Ishikawa (cell line): ENCODE measurements around the gene NKX2-1.

ENCODE experiments used
- CEBPB ChIP-seq: IDR thresholded peaks from 2 replicates; pipeline ENCODE4 v1.6.1; 2012
- CREB1 ChIP-seq: IDR thresholded peaks from 2 replicates; pipeline ENCODE4 v1.6.1; 2012; ENCODE audit warnings: low read depth
- EGR1 ChIP-seq: IDR thresholded peaks from 2 replicates; pipeline ENCODE4 v1.6.1; 2012
- EP300 ChIP-seq: IDR thresholded peaks from 2 replicates; pipeline ENCODE4 v1.6.1; 2012; ENCODE audit warnings: borderline replicate concordance
- FOXM1 ChIP-seq: IDR thresholded peaks from 2 replicates; pipeline ENCODE4 v1.6.1; 2012; ENCODE audit warnings: low read depth, borderline replicate concordance
- NFIC ChIP-seq: IDR thresholded peaks from 2 replicates; pipeline ENCODE4 v1.6.1; 2012
- RAD21 ChIP-seq: IDR thresholded peaks from 2 replicates; pipeline ENCODE4 v1.6.1; 2012; ENCODE audit warnings: low read depth
- TAF1 ChIP-seq: IDR thresholded peaks from 2 replicates; pipeline ENCODE4 v1.6.1; 2012; ENCODE audit warnings: low read depth, mild to moderate bottlenecking
- TCF12 ChIP-seq: IDR thresholded peaks from 2 replicates; pipeline ENCODE4 v1.6.1; 2012; ENCODE audit warnings: low read depth
- TEAD4 ChIP-seq: IDR thresholded peaks from 2 replicates; pipeline ENCODE4 v1.6.1; 2012
- YY1 ChIP-seq: IDR thresholded peaks from 2 replicates; pipeline ENCODE4 v1.6.1; 2012; ENCODE audit warnings: low read depth
- ZBTB7A ChIP-seq: IDR thresholded peaks from 2 replicates; pipeline ENCODE4 v1.6.1; 2012; ENCODE audit warnings: low read depth
- TF ChIP-seq, protein P1 (sequence below): IDR thresholded peaks from 2 replicates; pipeline ENCODE4 v1.6.1; 2012
- TF ChIP-seq, protein P2 (sequence below): IDR thresholded peaks from 2 replicates; pipeline ENCODE4 v1.6.1; 2012
- TF ChIP-seq, protein P3 (sequence below): IDR thresholded peaks from 2 replicates; pipeline ENCODE4 v1.6.1; 2012; ENCODE audit warnings: low read depth, mild to moderate bottlenecking

Gene NKX2-1

DNA sequence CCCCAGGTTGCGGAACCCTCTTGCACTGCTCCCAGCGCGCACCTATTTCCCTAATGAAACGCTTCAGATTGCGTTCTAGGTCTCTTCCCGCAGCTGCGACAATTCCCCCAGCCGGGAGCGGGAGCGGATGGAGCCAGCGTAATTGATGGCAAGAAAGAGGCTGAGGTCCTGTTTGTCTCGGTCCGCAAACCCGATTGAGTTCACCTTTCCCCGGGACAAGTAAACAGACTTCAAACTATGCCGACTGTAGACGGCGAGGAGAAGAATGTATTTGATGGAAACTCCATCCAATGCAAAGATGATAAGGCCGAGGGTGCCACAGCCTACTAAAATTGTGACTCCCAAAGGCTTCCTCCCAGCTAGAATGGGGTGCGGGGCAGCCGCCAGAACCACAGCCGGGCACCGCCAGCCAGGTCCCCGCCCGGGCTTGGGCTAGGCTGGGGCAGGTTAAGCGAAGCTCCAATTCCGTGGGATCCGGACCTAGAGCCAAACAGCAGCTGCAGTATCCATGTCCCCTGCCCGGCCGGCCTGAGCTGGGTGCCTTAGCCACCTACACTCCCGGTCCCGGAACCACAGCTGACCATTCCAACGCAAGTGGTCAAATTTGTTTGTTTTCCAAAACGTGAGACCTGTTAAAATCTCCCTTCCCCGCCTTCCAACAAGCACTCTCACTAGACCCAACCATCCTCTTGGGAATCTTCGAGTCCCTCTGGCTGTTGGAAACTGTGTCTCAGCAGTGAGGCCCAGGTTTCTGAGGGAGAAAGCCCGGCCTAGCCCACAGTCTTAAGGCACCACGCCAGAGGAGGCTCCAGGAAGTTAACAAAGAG lies 5.5 kb downstream of the NKX2-1 start:
- TF ChIP-seq TAF1 (no peak), YY1 (no peak), CREB1 (no peak), NFIC (no peak), FOXM1 (no peak), ZBTB7A (no peak), CEBPB (no peak), RAD21 (no peak), EP300 (no peak), TEAD4 (no peak), TCF12 (no peak)
- TF ChIP-seq, protein P1, sequence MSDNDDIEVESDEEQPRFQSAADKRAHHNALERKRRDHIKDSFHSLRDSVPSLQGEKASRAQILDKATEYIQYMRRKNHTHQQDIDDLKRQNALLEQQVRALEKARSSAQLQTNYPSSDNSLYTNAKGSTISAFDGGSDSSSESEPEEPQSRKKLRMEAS = no peak
- TF ChIP-seq, protein P2, sequence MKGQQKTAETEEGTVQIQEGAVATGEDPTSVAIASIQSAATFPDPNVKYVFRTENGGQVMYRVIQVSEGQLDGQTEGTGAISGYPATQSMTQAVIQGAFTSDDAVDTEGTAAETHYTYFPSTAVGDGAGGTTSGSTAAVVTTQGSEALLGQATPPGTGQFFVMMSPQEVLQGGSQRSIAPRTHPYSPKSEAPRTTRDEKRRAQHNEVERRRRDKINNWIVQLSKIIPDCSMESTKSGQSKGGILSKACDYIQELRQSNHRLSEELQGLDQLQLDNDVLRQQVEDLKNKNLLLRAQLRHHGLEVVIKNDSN = no peak

DNA sequence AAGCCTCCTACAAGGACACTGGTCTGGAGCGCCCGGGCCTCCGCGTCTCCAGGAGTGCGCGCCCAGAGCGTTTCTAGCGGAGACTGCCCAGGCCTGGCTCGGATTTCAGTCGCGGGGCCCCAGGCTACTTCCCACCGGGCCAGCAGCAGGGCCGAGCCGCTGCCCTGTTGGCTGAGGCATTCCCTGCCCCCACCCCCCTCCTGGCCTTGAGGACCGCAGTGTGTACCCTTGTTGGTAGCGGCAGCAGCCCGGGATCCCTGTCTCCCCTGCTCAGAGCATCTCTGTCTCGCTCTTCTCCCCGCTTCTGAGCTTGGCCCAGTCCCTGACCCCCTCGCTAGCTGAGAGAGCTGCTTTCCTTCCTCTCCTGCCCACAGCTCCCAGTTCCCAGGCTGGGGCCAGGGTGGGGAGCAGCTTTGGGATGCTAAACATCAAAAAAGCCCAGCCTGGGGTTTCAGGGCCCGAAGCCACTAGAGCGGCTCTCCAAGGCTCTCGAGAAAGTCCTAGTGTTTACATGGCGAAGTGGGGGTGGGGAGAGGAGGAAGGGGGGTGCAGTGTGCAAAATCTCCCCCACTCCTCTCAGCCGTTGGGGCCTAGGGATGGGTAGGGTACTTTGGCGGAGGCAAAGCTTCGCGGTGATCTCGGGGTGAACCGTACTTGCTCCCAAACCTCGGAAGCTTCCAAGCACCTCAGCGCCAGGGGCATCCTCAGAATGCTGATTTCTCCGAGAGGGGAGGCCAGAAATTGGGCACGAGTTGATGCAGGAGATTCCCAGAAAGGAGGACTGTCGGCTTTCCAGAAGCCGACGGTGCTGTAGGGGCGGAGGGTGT lies 6.4 kb downstream of the NKX2-1 start:
- no peak for TF ChIP-seq CEBPB
- TF ChIP-seq EGR1 = no peak
- TF ChIP-seq, protein P1 = no peak
- TF ChIP-seq CREB1 = no peak
- no peak for TF ChIP-seq NFIC

DNA sequence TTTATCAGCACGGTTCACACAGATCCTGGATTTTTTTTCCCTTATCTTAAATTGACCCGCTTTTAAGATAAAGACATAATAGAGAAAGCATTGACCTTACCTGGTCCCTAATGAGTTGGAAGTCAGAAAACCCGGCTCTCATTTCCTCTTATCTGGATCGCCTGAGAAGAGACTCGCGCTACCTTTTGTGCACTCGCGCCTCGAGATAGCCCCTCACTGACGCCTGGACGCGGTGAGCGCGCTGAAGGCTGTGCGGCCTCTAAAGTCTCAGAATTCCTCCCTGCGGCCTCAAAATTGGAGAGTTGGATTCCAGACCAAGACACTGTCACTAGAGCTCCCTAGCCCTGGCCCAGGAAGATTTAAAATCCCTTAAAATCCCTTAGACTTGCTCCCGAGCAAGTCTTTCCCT lies 7.0 kb downstream of the NKX2-1 start:
- TF ChIP-seq FOXM1 = no peak
- TF ChIP-seq EGR1 = no peak
- TF ChIP-seq TEAD4 = no peak
- TF ChIP-seq EP300 = no peak
- TF ChIP-seq, protein P3, sequence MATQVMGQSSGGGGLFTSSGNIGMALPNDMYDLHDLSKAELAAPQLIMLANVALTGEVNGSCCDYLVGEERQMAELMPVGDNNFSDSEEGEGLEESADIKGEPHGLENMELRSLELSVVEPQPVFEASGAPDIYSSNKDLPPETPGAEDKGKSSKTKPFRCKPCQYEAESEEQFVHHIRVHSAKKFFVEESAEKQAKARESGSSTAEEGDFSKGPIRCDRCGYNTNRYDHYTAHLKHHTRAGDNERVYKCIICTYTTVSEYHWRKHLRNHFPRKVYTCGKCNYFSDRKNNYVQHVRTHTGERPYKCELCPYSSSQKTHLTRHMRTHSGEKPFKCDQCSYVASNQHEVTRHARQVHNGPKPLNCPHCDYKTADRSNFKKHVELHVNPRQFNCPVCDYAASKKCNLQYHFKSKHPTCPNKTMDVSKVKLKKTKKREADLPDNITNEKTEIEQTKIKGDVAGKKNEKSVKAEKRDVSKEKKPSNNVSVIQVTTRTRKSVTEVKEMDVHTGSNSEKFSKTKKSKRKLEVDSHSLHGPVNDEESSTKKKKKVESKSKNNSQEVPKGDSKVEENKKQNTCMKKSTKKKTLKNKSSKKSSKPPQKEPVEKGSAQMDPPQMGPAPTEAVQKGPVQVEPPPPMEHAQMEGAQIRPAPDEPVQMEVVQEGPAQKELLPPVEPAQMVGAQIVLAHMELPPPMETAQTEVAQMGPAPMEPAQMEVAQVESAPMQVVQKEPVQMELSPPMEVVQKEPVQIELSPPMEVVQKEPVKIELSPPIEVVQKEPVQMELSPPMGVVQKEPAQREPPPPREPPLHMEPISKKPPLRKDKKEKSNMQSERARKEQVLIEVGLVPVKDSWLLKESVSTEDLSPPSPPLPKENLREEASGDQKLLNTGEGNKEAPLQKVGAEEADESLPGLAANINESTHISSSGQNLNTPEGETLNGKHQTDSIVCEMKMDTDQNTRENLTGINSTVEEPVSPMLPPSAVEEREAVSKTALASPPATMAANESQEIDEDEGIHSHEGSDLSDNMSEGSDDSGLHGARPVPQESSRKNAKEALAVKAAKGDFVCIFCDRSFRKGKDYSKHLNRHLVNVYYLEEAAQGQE = no peak

DNA sequence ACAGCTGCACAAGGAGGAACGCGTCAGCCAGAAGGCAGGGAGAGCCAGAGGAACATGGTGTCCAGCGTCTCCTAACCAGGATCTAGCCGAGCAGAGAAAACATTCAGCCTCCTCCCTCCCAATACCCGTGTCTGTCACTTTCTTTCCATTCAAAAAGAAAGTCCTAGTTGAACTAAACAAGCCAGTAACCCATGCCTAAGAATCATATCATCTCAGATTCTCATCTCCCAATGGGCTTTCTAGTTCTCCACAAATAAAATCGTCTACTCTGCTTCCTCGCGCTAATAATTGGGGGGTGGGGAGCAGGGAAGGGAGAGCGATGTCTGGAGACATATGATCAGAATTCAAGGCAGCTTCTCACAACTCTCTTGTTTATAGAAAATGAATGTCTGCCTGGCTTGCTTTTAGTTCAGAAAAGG lies 7.4 kb downstream of the NKX2-1 start:
- TF ChIP-seq CEBPB (no peak), CREB1 (no peak), RAD21 (no peak), ZBTB7A (no peak), EGR1 (no peak), YY1 (no peak), TEAD4 (no peak), TCF12 (no peak), FOXM1 (no peak), EP300 (no peak), NFIC (no peak), TAF1 (no peak)
- TF ChIP-seq, protein P2 = no peak
- TF ChIP-seq, protein P3 = no peak
- TF ChIP-seq, protein P1 = no peak

DNA sequence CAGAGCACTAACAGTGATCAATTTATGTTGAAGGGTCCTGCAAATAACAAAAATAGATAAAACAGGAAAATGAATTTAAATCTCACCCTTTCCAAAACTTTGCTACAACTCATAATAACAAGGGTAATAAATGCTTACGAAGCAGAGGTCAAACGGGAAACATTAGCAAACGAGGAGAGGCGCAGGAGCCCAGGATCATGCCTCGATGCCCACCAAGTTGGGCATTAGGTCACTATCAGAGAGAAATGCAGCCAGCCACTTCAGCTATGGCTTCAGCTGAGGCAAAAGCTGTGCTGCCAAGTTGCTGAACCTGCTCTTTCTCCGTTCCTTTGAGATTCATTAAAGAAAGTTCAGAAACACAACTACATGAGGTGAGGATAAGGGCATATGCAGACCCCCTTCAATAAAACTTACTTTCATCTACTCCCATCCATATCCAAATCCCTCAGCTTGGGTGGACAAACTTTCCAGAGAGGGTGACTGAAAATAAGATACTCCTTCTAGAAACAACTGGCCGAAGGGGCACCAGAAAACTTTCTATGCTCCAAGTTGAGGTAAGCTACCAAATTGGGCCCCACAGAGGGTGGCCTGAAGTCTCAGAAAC lies 7.9 kb downstream of the NKX2-1 start:
- TF ChIP-seq, protein P2 = no peak
- no peak for TF ChIP-seq CREB1
- TF ChIP-seq TEAD4 = no peak
- TF ChIP-seq EGR1 = no peak
- no peak for TF ChIP-seq FOXM1
- TF ChIP-seq TCF12 = no peak
- TF ChIP-seq EP300 = no peak
- TF ChIP-seq, protein P3 = no peak
- no peak for TF ChIP-seq CEBPB
- TF ChIP-seq, protein P1 = no peak
- TF ChIP-seq TAF1 = no peak
- no peak for TF ChIP-seq NFIC
- TF ChIP-seq YY1 = no peak
- TF ChIP-seq RAD21 = no peak
- no peak for TF ChIP-seq ZBTB7A
